Measurements from ENCODE around the gene KCNRG. TPM values are rescaled to one million over a fixed set of nuclear protein-coding genes. Genes with fewer than 3 reads are reported as not detected.
A peak's percentile ranks its signal among the peaks of the same experiment; 100 is the strongest.

The KCNRG gene
- total and polyA plus RNA-seq, 9 of the 15 experiments (the other 6 are each of a cell fraction or from before 2014, with no cell fraction given), result 0.36 to 1.1 (median 0.53) TPM

DNA sequence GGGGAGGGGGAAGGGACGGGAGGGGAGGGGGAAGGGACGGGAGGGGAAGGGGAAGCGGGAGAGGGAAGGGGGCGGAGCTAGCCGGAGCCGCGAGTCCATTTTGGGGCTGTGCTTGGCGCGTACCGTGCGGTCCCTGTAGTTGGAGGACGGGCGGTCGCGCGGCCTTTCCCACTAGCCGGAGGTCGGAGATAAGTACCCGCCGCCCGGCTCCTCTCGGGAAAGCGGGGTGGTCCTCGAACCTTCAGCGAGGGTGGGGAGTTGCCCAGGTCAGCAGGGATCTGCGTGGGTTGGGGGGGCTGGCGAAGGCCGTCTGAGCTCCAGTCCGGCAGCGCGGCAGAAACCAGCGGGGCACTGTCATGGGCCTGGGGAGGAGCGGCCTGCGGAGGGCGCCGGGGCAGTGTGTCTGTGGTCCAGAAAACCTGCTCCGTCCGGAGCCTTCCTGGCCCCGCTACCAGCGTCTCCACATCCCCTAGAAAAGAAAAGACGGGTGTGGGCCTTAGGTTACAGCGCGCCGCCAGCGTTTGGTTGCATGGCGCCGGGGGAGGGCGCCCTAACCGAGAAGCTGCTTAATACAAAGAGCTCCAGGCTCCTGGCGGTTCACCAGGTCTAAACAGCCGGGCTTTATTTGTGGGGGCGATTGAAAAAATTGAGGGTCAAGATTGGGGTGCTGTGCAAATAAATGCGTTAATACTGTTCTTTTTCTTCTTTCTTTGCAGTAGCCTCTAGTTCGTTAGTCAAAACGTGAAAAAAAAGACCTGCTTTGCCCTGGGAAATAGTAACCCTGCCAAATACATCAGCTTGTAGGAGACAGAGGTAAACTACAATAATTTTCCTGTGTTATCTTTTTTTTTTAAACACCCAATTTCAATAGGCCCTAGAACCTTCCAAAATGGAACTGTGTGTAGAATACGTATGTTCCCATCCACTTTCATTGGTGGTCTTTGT lies 18.0 kb upstream of the KCNRG start, which contains the start of gene TRIM13 (continued):
- TF ChIP-seq JUN (IDR thresholded peaks at IDR 0.05; ENCODE audit: borderline replicate concordance, low read depth, low read length) (no peak), JUN (CRISPR knock-in tag; IDR thresholded peaks at IDR 0.05; ENCODE audit: borderline replicate concordance) (no peak), THRB (CRISPR knock-in tag; conservative IDR thresholded peaks at IDR 0.05) (0 out of 2 replicates have a peak, but pooled peaks have one; percentile 6), DDX20 (tag; IDR thresholded peaks at IDR 0.05; ENCODE audit: low read depth) (no peak), ZNF24 (IDR thresholded peaks at IDR 0.05) (no peak), YBX1 (IDR thresholded peaks at IDR 0.05) (no peak), GABPB2 (CRISPR knock-in tag; conservative IDR thresholded peaks at IDR 0.05) (no peak), TFAP4 (CRISPR knock-in tag; IDR thresholded peaks at IDR 0.05; ENCODE audit: borderline replicate concordance) (peak; percentile 62), CTCF (IDR thresholded peaks at IDR 0.05 in 2 of 3, conservative IDR thresholded peaks at IDR 0.05 in 1 of 3; ENCODE audit: insufficient read depth in 2 of 3, low read depth in 1 of 3, low read length in 3 of 3) (peak; percentile 78 to 93 (median 79)), SETDB1 (IDR thresholded peaks at IDR 0.05; ENCODE audit: low read length) (no peak), FIP1L1 (IDR thresholded peaks at IDR 0.05; ENCODE audit: low read depth, low read length, poor library complexity, severe bottlenecking) (no peak), ZNF77 (CRISPR knock-in tag; IDR thresholded peaks at IDR 0.05) (no peak), CC2D1A (IDR thresholded peaks at IDR 0.05) (no peak), CTBP1 (IDR thresholded peaks at IDR 0.05; ENCODE audit: borderline replicate concordance) (peak; percentile 48), SRSF9 (IDR thresholded peaks at IDR 0.05; ENCODE audit: borderline replicate concordance, low read depth, low read length) (no peak), NFRKB (IDR thresholded peaks at IDR 0.05; ENCODE audit: low read depth) (peak; percentile 48), ARID2 (IDR thresholded peaks at IDR 0.05) (no peak), PHB2 (IDR thresholded peaks at IDR 0.05; ENCODE audit: low read depth) (no peak)
- TF ChIP-seq, protein P1, sequence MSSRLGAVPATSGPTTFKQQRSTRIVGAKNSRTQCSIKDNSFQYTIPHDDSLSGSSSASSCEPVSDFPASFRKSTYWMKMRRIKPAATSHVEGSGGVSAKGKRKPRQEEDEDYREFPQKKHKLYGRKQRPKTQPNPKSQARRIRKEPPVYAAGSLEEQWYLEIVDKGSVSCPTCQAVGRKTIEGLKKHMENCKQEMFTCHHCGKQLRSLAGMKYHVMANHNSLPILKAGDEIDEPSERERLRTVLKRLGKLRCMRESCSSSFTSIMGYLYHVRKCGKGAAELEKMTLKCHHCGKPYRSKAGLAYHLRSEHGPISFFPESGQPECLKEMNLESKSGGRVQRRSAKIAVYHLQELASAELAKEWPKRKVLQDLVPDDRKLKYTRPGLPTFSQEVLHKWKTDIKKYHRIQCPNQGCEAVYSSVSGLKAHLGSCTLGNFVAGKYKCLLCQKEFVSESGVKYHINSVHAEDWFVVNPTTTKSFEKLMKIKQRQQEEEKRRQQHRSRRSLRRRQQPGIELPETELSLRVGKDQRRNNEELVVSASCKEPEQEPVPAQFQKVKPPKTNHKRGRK (tag; IDR thresholded peaks at IDR 0.05), result no peak
- TF ChIP-seq, protein P2, sequence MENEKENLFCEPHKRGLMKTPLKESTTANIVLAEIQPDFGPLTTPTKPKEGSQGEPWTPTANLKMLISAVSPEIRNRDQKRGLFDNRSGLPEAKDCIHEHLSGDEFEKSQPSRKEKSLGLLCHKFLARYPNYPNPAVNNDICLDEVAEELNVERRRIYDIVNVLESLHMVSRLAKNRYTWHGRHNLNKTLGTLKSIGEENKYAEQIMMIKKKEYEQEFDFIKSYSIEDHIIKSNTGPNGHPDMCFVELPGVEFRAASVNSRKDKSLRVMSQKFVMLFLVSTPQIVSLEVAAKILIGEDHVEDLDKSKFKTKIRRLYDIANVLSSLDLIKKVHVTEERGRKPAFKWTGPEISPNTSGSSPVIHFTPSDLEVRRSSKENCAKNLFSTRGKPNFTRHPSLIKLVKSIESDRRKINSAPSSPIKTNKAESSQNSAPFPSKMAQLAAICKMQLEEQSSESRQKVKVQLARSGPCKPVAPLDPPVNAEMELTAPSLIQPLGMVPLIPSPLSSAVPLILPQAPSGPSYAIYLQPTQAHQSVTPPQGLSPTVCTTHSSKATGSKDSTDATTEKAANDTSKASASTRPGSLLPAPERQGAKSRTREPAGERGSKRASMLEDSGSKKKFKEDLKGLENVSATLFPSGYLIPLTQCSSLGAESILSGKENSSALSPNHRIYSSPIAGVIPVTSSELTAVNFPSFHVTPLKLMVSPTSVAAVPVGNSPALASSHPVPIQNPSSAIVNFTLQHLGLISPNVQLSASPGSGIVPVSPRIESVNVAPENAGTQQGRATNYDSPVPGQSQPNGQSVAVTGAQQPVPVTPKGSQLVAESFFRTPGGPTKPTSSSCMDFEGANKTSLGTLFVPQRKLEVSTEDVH (IDR thresholded peaks at IDR 0.05; ENCODE audit: low read depth, partially characterized antibody), result no peak
